A673 (cell line): Measurements from ENCODE around the gene CDCA7L. TPM values are rescaled to one million over a fixed set of nuclear protein-coding genes. Genes with fewer than 3 reads are reported as not detected.

Experiments
- BruUV-seq: library from RNA; stranded (reverse); fragments of 400-500 nt; replicated peaks from 2 replicates; lab custom pipeline; 2021; lab: Mats Ljungman, UMichigan
- CTCF ChIA-PET: fragments of 300-600 bp; sonication (Branson Sonifier 250); formaldehyde crosslinking; loops from one replicate; lab custom pipeline; 2022; ENCODE audit warnings: antibody characterized with exemption; lab: Charles Lee
- POLR2A ChIA-PET: fragments of 300-600 bp; sonication (Branson Sonifier 250); formaldehyde crosslinking; loops from one replicate; lab custom pipeline; 2022; ENCODE audit warnings: antibody characterized with exemption; ENCODE audit not compliant: low non-redundant PET; lab: Charles Lee
- DNase-seq: peaks from one replicate; pipeline ENCODE4 v3.0.0-alpha.2; 2015; ENCODE audit warnings: low spot score
- H3K27ac ChIP-seq: fragments of 200-600 bp; sonication (generic); 2 replicates; pipeline ENCODE4 v1.5.1; 2016; ENCODE audit warnings: mixed run types, low read depth, mild to moderate bottlenecking, mixed read lengths, antibody characterized with exemption, low read length; ENCODE audit not compliant: poor library complexity, severe bottlenecking
- H3K27me3 ChIP-seq: fragments of 200-600 bp; sonication (generic); replicated peaks from 2 replicates; pipeline ENCODE4 v1.6.1; 2017; ENCODE audit warnings: mixed run types, low read depth, mild to moderate bottlenecking, mixed read lengths, antibody characterized with exemption, low read length; ENCODE audit not compliant: insufficient read depth, poor library complexity
- H3K36me3 ChIP-seq: fragments of 200-600 bp; sonication (generic); 2 replicates; pipeline ENCODE4 v1.6.1; 2016; ENCODE audit warnings: mixed run types, mild to moderate bottlenecking, mixed read lengths, antibody characterized with exemption, low read length; ENCODE audit not compliant: insufficient read depth, poor library complexity, severe bottlenecking
- H3K4me1 ChIP-seq: fragments of 200-600 bp; sonication (generic); 2 replicates; pipeline ENCODE4 v1.6.1; 2017; ENCODE audit warnings: mixed run types, mild to moderate bottlenecking, mixed read lengths, antibody characterized with exemption, low read length; ENCODE audit not compliant: insufficient read depth, poor library complexity, severe bottlenecking
- H3K4me3 ChIP-seq: fragments of 200-600 bp; sonication (generic); 2 replicates; pipeline ENCODE4 v1.5.1; 2016; ENCODE audit warnings: low read depth, mixed run types, mild to moderate bottlenecking, mixed read lengths, low read length; ENCODE audit not compliant: poor library complexity, severe bottlenecking
- H3K9me3 ChIP-seq: fragments of 200-600 bp; sonication (generic); 2 replicates; pipeline ENCODE4 v1.6.1; 2016; ENCODE audit warnings: mixed run types, low read depth, mild to moderate bottlenecking, mixed read lengths, antibody characterized with exemption, low read length; ENCODE audit not compliant: poor library complexity, severe bottlenecking
- CTCF ChIP-seq: fragments of 300-800, 200-600 bp; sonication (generic); conservative IDR thresholded peaks from 2 replicates; pipeline ENCODE4 v1.5.1; 2017; ENCODE audit warnings: low read depth, mild to moderate bottlenecking, antibody characterized with exemption, low read length, moderate library complexity, mixed read lengths
- EZH2 ChIP-seq: fragments of 200-600 bp; sonication (generic); IDR thresholded peaks from 2 replicates; pipeline ENCODE4 v1.6.1; 2017; ENCODE audit warnings: borderline replicate concordance, low read depth, mild to moderate bottlenecking, mixed read lengths, antibody characterized with exemption, low read length; ENCODE audit not compliant: poor library complexity, severe bottlenecking
- intact Hi-C: fragments of 100-400 bp; cut with micrococcal nuclease; formaldehyde crosslinking; loops from one replicate; pipeline ENCODE4 v1.10.0; 2022; ENCODE audit not compliant: unreplicated experiment
- total RNA-seq: library from RNA; stranded (reverse); gene quantifications from 2 replicates; pipeline ENCODE4 v1.2.3, GENCODE V29; 2021

The CDCA7L gene
- total RNA-seq, 1 experiment from 2014 or later, result 89.2 TPM

DNA sequence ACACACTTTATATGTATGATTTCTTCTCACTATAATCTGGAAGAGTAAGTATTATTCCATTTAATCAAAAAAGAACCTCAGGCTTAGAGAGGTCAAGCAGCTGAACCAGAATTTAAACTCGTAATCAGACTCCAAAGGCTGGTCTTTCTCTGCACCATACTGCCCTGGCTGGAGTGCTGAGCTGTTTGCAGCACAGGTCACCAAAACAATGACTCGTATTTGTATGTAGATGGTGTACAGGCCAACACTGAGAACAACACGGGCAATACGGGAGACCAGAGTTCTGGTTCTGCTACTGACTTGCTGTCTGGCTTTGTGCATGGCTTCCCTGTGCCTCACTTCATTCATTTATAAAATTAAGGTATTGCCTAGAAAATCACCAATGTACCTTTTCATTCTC, 57.9 kb downstream of the CDCA7L start:
- no peaks in the 10 kb centered on the region for H3K27me3 ChIP-seq
- no peak overlapping the region for H3K27ac ChIP-seq
- no peak for DNase-seq
- no peaks in the 10 kb centered on the region for H3K36me3 ChIP-seq
- H3K9me3 ChIP-seq, result no peaks in the 10 kb centered on the region
- no peak for TF ChIP-seq CTCF
- no peak for TF ChIP-seq EZH2
- H3K4me1 ChIP-seq, result no peaks in the 10 kb centered on the region
- CTCF ChIA-PET, result no interaction called here
- POLR2A ChIA-PET, result no interaction called here
- intact Hi-C loops, result no loop called here
- no TSS peak for BruUV-seq
- no peak overlapping the region for H3K4me3 ChIP-seq

- H3K36me3 ChIP-seq, result no peaks in the 10 kb centered on the region
- TF ChIP-seq EZH2, result no peak
- TF ChIP-seq CTCF, result no peak
- H3K9me3 ChIP-seq, result no peaks in the 10 kb centered on the region
- ChIA-PET POLR2A (no interaction called here), CTCF (no interaction called here)
- no peak for DNase-seq
- no TSS peak for BruUV-seq
- no peak overlapping the region for H3K27ac ChIP-seq
- intact Hi-C loops, result no loop called here
- no peaks in the 10 kb centered on the region for H3K27me3 ChIP-seq
- no peaks in the 10 kb centered on the region for H3K4me1 ChIP-seq
- H3K4me3 ChIP-seq, result no peak overlapping the region
These were observed 58.3 kb downstream of the CDCA7L start for GRCh38 chr7:21887353-21887752.

GRCh38 chr7:21886396-21886795, 59.3 kb downstream of the CDCA7L start:
- no peaks in the 10 kb centered on the region for H3K4me1 ChIP-seq
- CTCF ChIA-PET, result no interaction called here
- TF ChIP-seq CTCF (no peak), EZH2 (no peak)

More at GRCh38 chr7:21886396-21886795, 59.3 kb downstream of the CDCA7L start:
- no peaks in the 10 kb centered on the region for H3K36me3 ChIP-seq
- DNase-seq, result no peak
- POLR2A ChIA-PET, result no interaction called here
- H3K9me3 ChIP-seq, result no peaks in the 10 kb centered on the region
- BruUV-seq, result no TSS peak
- no peaks in the 10 kb centered on the region for H3K27me3 ChIP-seq
- H3K4me3 ChIP-seq, result no peak overlapping the region
- intact Hi-C loops, result no loop called here
- H3K27ac ChIP-seq, result no peak overlapping the region
